ENCODE results near the gene HDAC4.

DNA sequence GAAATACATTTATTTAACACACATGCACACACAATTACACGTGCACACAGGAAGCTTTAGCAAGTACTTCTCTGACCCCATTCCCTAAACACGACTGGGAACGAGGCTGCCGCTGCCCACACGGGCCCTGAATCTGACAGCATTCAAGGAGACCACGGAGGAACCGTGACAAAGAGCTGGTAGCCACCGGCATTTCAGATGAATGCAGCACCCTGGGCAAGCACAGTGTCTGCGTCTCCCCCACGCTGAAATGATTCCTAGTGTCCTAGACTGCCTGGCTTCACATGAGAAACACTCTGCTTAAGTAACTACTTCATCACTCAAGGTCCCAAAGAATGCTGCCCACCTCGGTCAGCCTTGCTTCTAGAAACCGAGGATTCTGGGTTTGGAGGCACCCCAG, 95.0 kb downstream of the HDAC4 start:
- TF ChIP-seq POLR2A (IDR thresholded peaks at IDR 0.05), result no peak
- TF ChIP-seq, protein P1, sequence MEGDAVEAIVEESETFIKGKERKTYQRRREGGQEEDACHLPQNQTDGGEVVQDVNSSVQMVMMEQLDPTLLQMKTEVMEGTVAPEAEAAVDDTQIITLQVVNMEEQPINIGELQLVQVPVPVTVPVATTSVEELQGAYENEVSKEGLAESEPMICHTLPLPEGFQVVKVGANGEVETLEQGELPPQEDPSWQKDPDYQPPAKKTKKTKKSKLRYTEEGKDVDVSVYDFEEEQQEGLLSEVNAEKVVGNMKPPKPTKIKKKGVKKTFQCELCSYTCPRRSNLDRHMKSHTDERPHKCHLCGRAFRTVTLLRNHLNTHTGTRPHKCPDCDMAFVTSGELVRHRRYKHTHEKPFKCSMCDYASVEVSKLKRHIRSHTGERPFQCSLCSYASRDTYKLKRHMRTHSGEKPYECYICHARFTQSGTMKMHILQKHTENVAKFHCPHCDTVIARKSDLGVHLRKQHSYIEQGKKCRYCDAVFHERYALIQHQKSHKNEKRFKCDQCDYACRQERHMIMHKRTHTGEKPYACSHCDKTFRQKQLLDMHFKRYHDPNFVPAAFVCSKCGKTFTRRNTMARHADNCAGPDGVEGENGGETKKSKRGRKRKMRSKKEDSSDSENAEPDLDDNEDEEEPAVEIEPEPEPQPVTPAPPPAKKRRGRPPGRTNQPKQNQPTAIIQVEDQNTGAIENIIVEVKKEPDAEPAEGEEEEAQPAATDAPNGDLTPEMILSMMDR (IDR thresholded peaks at IDR 0.05), result no peak
